GM06990 (cell line): Measurements from ENCODE around the gene KRTAP10-8.

Source experiments
- DNase-seq: peaks from one replicate; pipeline ENCODE4 v3.0.0-alpha.2; 2011; ENCODE audit not compliant: insufficient read length; ENCODE audit errors: extremely low read depth
- H3K27me3 ChIP-seq: replicated peaks from 2 replicates; pipeline ENCODE4 v1.6.0; 2011; ENCODE audit warnings: low read length; ENCODE audit not compliant: control insufficient read depth, insufficient read depth
- H3K36me3 ChIP-seq: 2 replicates; pipeline ENCODE4 v1.5.1; 2011; ENCODE audit warnings: low read length; ENCODE audit not compliant: control insufficient read depth, insufficient read depth
- H3K4me3 ChIP-seq: replicated peaks from 2 replicates; pipeline ENCODE4 v1.5.1; 2011; ENCODE audit warnings: low read depth, mild to moderate bottlenecking, control low read depth, low read length
- CTCF ChIP-seq: IDR thresholded peaks from 2 replicates; pipeline ENCODE4 v1.5.1; 2011; ENCODE audit warnings: low read length, control low read depth, mild to moderate bottlenecking, inconsistent platforms; ENCODE audit not compliant: insufficient read depth, poor library complexity, severe bottlenecking

KRTAP10-8 gene

GRCh38 chr21:44648557-44649311 lies 36.9 kb downstream of the KRTAP10-8 start:
- H3K27me3 ChIP-seq, result no peaks in the 10 kb centered on the region
- H3K36me3 ChIP-seq, result no peaks in the 10 kb centered on the region
- DNase-seq, result no peak

GRCh38 chr21:44649521-44650100 lies 37.7 kb downstream of the KRTAP10-8 start:
- DNase-seq, result no peak
- Histone ChIP-seq H3K4me3 (no peak overlapping the region), H3K27me3 (no peaks in the 10 kb centered on the region), H3K36me3 (no peaks in the 10 kb centered on the region)
- TF ChIP-seq CTCF, result no peak

More at GRCh38 chr21:44648557-44649311, 36.9 kb downstream of the KRTAP10-8 start:
- TF ChIP-seq CTCF, result no peak
- H3K4me3 ChIP-seq, result no peak overlapping the region

- DNase-seq, result no peak
- Histone ChIP-seq H3K27me3 (no peaks in the 10 kb centered on the region), H3K36me3 (no peaks in the 10 kb centered on the region), H3K4me3 (no peak overlapping the region)
- TF ChIP-seq CTCF, result no peak
Measured at GRCh38 chr21:44650265-44650972, 38.5 kb downstream of the KRTAP10-8 start.

- no peaks in the 10 kb centered on the region for H3K36me3 ChIP-seq
- no peaks in the 10 kb centered on the region for H3K27me3 ChIP-seq
- no peak for TF ChIP-seq CTCF
- H3K4me3 ChIP-seq, result no peak overlapping the region
- no peak for DNase-seq
Measured at GRCh38 chr21:44650973-44651675, 39.2 kb downstream of the KRTAP10-8 start.

GRCh38 chr21:44653123-44653522 lies 41.2 kb downstream of the KRTAP10-8 start:
- no peak for DNase-seq

More at GRCh38 chr21:44653123-44653522, 41.2 kb downstream of the KRTAP10-8 start:
- TF ChIP-seq CTCF, result no peak
- Histone ChIP-seq H3K27me3 (no peaks in the 10 kb centered on the region), H3K4me3 (no peak overlapping the region), H3K36me3 (no peaks in the 10 kb centered on the region)
